Right atrium auricular region (tissue), 2 donors: ENCODE measurements around the gene ANTXRL. TPM values are rescaled to one million over a fixed set of nuclear protein-coding genes. Genes with fewer than 3 reads are reported as not detected.
"Not testable (repeated sequence)": the region's sequence is repeated elsewhere in the genome, so short reads cannot be mapped to it uniquely, and the experiment has no call there.

Experiments used
- DNase-seq: peaks from one replicate; pipeline ENCODE4 v3.0.0-alpha.2; 2019; ENCODE audit warnings: low spot score
- H3K27ac ChIP-seq, 2 donors: fragments of 200-600 bp; sonication (generic); 1 replicate in 1 of 2; 2 replicates in 1 of 2; pipeline ENCODE4 v1.5.1; 2016 to 2019
- H3K27me3 ChIP-seq, 2 donors: fragments of 200-600 bp; sonication (generic); one replicate each; pipeline versions ENCODE4 v1.5.1 to v1.6.0; 2017 to 2019
- H3K36me3 ChIP-seq: fragments of 200-600 bp; sonication (generic); one replicate; pipeline ENCODE4 v1.5.1; 2016
- H3K4me1 ChIP-seq, 2 donors: fragments of 200-600 bp; sonication (generic); one replicate each; pipeline versions ENCODE4 v1.5.1 to v1.6.0; 2017 to 2019
- H3K4me3 ChIP-seq, 2 donors: fragments of 200-600 bp; sonication (generic); 1 replicate in 1 of 2; 2 replicates in 1 of 2; pipeline ENCODE4 v1.5.1; 2017 to 2019; ENCODE audit warnings: mild to moderate bottlenecking in 1 of 2, moderate library complexity in 1 of 2
- H3K9me3 ChIP-seq, 2 donors: fragments of 200-600 bp; sonication (generic); one replicate each; pipeline ENCODE4 v1.5.1; 2019
- total RNA-seq, 2 donors: library from RNA; depleted of rRNA; stranded (reverse); fragments of >200 nt; gene quantifications; one replicate each; pipeline ENCODE4 v1.1.0, GENCODE V29; 2016
- TF ChIP-seq, protein P1 (sequence below), 2 donors: fragments of 200-600 bp; sonication (generic); IDR thresholded peaks; one replicate each; pipeline ENCODE4 v1.5.1; 2019; ENCODE audit warnings: antibody characterized with exemption in 2 of 2

The ANTXRL gene
- total RNA-seq, 2 donors from 2014 or later: not detected

DNA sequence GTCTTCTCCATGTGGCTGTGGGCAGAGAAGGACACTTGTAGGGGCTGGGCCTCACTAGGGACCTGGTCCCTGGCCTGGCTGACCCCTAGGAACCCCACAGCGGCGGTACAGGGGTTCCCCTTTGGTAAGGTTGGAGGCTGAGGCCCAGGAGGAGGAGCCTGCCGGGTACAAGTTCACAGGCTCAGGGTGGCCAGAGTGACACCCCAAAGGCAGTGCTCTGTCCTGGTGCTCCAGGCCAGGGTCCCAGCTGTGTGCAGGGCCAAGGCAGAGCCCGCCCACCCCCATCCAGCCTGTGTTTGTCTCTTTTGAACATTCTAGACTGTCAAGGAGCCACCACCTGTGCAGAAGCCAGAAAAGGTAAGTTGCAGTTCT, 23.3 kb downstream of the ANTXRL start:
- Histone ChIP-seq H3K4me3 (no peak overlapping the region), H3K9me3 (no peaks in the 10 kb centered on the region), H3K27ac (no peak overlapping the region), H3K36me3 (no peaks in the 10 kb centered on the region), H3K27me3 (no peaks in the 10 kb centered on the region), H3K4me1 (peaks cover 0 to 3% of the 10 kb centered on the region in 2 donors)
- DNase-seq: no peak
- TF ChIP-seq, protein P1, sequence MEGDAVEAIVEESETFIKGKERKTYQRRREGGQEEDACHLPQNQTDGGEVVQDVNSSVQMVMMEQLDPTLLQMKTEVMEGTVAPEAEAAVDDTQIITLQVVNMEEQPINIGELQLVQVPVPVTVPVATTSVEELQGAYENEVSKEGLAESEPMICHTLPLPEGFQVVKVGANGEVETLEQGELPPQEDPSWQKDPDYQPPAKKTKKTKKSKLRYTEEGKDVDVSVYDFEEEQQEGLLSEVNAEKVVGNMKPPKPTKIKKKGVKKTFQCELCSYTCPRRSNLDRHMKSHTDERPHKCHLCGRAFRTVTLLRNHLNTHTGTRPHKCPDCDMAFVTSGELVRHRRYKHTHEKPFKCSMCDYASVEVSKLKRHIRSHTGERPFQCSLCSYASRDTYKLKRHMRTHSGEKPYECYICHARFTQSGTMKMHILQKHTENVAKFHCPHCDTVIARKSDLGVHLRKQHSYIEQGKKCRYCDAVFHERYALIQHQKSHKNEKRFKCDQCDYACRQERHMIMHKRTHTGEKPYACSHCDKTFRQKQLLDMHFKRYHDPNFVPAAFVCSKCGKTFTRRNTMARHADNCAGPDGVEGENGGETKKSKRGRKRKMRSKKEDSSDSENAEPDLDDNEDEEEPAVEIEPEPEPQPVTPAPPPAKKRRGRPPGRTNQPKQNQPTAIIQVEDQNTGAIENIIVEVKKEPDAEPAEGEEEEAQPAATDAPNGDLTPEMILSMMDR (IDR thresholded peaks at IDR 0.05): no peak

DNA sequence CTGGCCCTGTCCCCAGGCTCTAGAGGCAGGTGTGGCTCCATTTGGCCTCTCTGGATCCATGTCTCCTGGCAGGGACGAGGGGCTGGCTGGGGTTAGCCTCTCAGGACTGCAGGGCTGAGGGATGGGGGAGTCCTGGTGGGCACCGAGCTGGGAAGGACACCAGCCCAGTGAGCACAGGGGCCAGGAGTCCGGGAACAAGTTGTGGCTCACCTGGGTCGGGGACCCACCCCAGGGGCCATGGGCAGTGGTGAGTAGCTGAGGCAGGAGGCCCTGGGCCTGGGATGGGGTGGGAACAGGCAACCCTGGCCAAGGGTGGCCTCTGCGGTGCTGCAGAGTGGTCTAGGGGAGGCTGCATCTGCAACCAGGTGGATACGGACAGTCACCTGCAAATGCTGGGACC, 24.1 kb downstream of the ANTXRL start:
- Histone ChIP-seq H3K4me3 (no peak overlapping the region), H3K9me3 (no peaks in the 10 kb centered on the region), H3K36me3 (no peaks in the 10 kb centered on the region), H3K27me3 (no peaks in the 10 kb centered on the region), H3K4me1 (peaks cover 0 to 3% of the 10 kb centered on the region in 2 donors), H3K27ac (no peak overlapping the region)
- TF ChIP-seq, protein P1 (IDR thresholded peaks at IDR 0.05): no peak
- no peak for DNase-seq

DNA sequence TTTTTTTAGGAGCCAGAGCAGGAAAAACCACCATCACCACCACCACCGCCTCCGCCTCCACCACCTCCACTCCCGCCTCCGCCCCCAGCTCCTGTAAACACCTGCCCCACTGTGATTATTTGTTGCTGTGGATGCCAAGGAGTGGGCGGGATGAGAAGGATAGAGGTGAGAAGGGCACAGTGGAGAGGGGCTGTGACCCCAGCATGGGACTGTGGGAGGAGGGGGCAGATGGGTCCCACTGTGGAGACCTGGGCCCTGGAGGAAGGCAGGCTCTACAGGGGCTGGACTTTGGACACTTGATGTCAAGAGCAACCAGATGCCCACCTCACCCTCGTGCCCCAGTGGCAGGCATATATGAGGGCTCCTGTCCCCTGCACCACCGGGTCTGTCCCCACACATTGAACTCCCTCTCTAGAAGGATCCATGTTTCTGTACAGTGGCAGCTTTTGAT, 24.7 kb downstream of the ANTXRL start:
- Histone ChIP-seq H3K4me3 (no peak overlapping the region), H3K27me3 (no peaks in the 10 kb centered on the region), H3K27ac (no peak overlapping the region), H3K4me1 (peaks cover 0 to 3% of the 10 kb centered on the region in 2 donors), H3K9me3 (no peaks in the 10 kb centered on the region), H3K36me3 (no peaks in the 10 kb centered on the region)
- DNase-seq: no peak
- TF ChIP-seq, protein P1 (IDR thresholded peaks at IDR 0.05): no peak

DNA sequence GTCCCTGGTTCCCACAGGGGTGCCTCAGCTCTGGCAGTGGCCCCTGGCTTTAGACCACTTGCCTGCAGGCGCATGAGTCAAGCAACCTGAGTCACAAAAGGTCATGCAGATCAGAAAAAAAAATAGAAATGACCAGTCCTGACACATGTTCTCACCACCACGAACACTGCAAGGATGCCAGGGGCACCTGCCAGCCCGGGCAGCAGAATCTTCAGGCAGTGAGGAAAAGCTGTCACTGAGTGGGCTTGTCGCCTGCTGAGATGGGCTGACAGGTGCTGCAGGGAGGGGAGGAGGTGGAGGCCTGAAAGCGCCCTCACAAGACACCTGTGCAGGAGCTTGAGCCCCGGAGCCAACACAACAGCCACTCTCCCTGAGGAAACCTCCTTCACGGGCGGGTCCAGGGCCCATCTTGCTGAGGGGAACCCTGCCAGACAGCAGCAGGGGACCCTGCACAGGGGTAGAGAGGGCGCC, 25.2 kb downstream of the ANTXRL start:
- H3K36me3 ChIP-seq, H3K27me3 ChIP-seq, H3K4me1 ChIP-seq, H3K27ac ChIP-seq, H3K9me3 ChIP-seq, DNase-seq, H3K4me3 ChIP-seq: not testable (repeated sequence)

DNA sequence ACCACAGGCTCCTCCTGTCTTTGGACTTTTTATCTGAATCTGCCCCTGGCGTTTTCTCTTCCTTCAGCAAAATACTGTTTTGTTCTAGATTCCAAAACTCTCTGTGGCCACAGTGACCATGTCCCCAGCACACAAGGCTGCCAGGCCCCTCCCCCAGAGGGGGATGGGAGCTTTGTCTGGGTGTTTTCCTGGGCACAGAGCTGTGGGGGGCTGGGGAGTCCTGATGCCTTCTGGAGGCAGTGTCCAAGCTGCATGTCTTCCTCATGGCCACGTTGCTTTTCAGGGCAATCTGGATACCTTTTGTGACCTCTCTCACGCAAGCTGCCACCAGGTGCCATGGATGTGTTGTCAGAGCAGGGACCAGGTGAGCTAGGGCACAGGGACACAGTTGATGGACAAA, 26.2 kb downstream of the ANTXRL start:
- Histone ChIP-seq H3K36me3 (no peaks in the 10 kb centered on the region), H3K4me3 (no peak overlapping the region), H3K9me3 (no peaks in the 10 kb centered on the region), H3K27me3 (no peaks in the 10 kb centered on the region), H3K4me1 (peaks cover 0 to 3% of the 10 kb centered on the region in 2 donors), H3K27ac (no peak overlapping the region)
- no peak for DNase-seq
- TF ChIP-seq, protein P1 (IDR thresholded peaks at IDR 0.05): no peak

DNA sequence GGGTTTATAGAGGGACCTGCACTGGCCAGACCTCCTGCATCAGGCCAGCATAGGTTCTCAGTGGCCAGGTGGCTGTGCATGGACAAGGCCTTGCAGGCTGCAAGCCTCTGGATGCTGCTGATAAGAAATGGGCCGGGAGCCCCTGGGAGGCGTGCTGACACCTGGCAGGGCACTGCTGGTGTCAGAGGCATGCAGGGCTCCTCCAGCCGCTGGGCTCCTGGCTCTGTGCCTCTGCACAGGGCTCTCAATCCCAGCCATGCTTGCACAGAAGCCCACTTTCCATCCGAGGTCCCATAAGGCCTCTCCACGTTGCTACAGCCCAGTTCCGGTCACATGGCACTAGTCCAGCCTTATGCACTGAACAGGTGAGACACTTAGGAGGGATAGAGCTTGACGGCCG, 27.3 kb downstream of the ANTXRL start:
- no peak overlapping the region for H3K4me3 ChIP-seq
- H3K36me3 ChIP-seq: no peaks in the 10 kb centered on the region
- H3K4me1 ChIP-seq: peaks cover 0 to 3% of the 10 kb centered on the region in 2 donors
- TF ChIP-seq, protein P1 (IDR thresholded peaks at IDR 0.05): no peak
- no peak for DNase-seq
- no peak overlapping the region for H3K27ac ChIP-seq
- H3K9me3 ChIP-seq: no peaks in the 10 kb centered on the region
- H3K27me3 ChIP-seq: no peaks in the 10 kb centered on the region

DNA sequence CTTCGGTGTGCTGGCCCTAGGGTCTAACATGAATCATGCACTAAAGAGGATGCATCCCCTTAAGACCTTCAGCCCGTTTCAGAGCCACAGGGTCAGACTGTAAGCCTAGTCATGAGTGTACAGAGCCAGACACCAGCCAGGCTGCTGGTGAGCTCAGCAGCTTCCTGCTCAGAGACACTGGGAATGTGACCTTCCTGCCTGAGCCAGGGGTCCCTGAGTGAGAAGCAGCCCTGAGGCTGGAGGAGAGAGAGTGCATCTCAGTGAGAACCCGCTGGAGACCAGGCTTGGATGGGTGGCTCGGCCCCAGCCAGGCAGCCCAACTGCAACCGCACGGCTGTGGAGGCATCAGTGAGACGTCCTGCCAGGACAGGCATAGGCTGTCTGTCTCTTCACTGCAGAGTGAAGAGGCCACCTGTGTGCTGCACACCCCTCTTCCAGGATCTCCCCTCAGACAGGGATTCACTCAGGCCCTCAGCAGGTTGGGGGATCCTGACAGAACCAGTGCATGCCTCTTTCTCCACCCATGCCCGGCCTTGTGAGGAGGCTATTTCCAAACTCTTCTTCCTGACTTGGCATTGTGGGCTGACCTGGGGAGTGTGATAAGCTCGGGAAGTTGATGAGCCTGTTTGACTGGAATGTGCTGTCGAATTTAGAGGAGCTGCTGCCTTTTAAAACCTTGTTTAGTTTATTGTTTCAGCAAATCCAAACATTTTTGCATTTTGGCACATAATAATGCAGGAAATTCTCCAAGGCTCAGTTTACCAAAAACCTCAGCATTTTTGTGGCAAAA, 28.5 kb downstream of the ANTXRL start:
- H3K9me3 ChIP-seq, H3K4me1 ChIP-seq, H3K27me3 ChIP-seq, H3K36me3 ChIP-seq, H3K4me3 ChIP-seq, H3K27ac ChIP-seq: not testable (repeated sequence)
- peak; percentile 52 for DNase-seq
